ENCODE results near the gene PAM16. TPM values are rescaled to one million over a fixed set of nuclear protein-coding genes. Genes with fewer than 3 reads are reported as not detected.
A peak's percentile ranks its signal among the peaks of the same experiment; 100 is the strongest.

Gene PAM16
- total and polyA plus RNA-seq, 4 donors, result 14.0 to 70.5 (median 29.6) TPM

GRCh38 chr16:4309833-4310266, 41.3 kb downstream of the PAM16 start:
- no peak overlapping the region for H3K27ac ChIP-seq (ENCODE audit: low read depth in 1 of 2, low read length in 2 of 2)
- TF ChIP-seq CTCF (IDR thresholded peaks at IDR 0.05; ENCODE audit: low read depth, low read length, missing input control) (peak; percentile 57), RAD21 (IDR thresholded peaks at IDR 0.05) (peak; percentile 37 to 72), MAX (IDR thresholded peaks at IDR 0.05) (no peak)
- H3K27me3 ChIP-seq (ENCODE audit: control insufficient read depth in 4 of 4, insufficient read depth in 4 of 4, low read length in 3 of 4), result peaks cover 0 to 4% (median 0%) of the 10 kb centered on the region in 4 donors
- H3K9ac ChIP-seq (ENCODE audit: low read depth in 1 of 2, low read length in 2 of 2), result no peak overlapping the region
- WGBS, result 50% methylated on average over 11 of the region's 11 CpGs
- DNase-seq (ENCODE audit: low spot score), result no peak
- no peak overlapping the region for H3K4me3 ChIP-seq (ENCODE audit: low read depth in 1 of 3, low read length in 3 of 3)
- H3K36me3 ChIP-seq (ENCODE audit: control insufficient read depth in 4 of 4, insufficient read depth in 3 of 4, low read depth in 1 of 4, low read length in 3 of 4), result no peaks in the 10 kb centered on the region
- peaks cover 2 to 24% (median 11%) of the 10 kb centered on the region in 4 donors for H3K4me1 ChIP-seq (ENCODE audit: control insufficient read depth in 4 of 4, insufficient read depth in 4 of 4, low read length in 3 of 4)
- no peaks in the 10 kb centered on the region for H3K9me3 ChIP-seq (ENCODE audit: control insufficient read depth in 4 of 4, low read length in 3 of 4)

DNA sequence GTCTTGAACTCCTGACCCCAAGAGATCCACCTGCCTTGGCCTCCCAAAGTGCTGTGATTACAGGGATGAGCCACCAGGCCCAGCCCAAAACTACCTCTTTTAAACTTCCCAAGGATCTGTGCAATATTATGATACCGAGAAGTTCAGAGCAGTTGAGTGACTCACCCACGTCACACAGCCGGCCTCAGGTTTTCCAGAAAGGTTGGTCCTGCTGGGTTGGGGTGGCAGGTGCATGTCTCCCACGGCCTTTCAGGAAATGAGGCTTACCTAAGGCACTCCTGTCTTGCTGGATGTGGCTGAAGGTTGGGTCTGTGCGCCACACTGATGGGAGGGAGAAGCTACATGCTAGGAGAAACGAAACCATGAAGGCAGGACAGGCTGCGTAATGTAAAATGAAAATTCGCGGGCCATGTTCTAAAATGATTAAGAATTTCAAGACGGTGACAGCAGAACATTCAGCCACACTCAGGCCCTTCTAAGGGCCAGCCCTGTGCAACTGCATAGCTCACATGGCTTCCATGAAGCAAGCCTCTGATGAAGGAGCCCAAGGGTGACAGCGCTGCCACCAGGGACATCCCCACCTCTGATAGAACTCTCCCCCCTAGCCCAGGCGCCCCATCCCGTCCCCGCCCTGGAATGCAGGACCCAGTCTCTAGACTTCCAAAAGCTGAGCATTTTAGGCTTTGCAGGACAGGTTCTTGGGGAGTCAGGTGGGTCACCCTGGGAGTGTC, 41.9 kb downstream of the PAM16 start:
- TF ChIP-seq JUND (IDR thresholded peaks at IDR 0.05) (no peak), EGR1 (IDR thresholded peaks at IDR 0.05; ENCODE audit: low read depth in 2 of 2) (no peak), SP1 (IDR thresholded peaks at IDR 0.05) (no peak), HNF4G (IDR thresholded peaks at IDR 0.05) (no peak), CTCF (IDR thresholded peaks at IDR 0.05; ENCODE audit: low read depth, low read length, missing input control) (no peak), TAF1 (conservative IDR thresholded peaks at IDR 0.05) (no peak), GABPA (IDR thresholded peaks at IDR 0.05 in 1 of 2, conservative IDR thresholded peaks at IDR 0.05 in 1 of 2) (no peak), FOXA1 (IDR thresholded peaks at IDR 0.05) (no peak), REST (IDR thresholded peaks at IDR 0.05) (no peak), HNF4A (conservative IDR thresholded peaks at IDR 0.05) (no peak)
- Histone ChIP-seq H3K27me3 (ENCODE audit: control insufficient read depth in 4 of 4, insufficient read depth in 4 of 4, low read length in 3 of 4) (no peaks in the 10 kb centered on the region), H3K9me3 (ENCODE audit: control insufficient read depth in 4 of 4, low read length in 3 of 4) (no peaks in the 10 kb centered on the region), H3K36me3 (ENCODE audit: control insufficient read depth in 4 of 4, insufficient read depth in 3 of 4, low read depth in 1 of 4, low read length in 3 of 4) (no peaks in the 10 kb centered on the region), H3K27ac (ENCODE audit: low read depth in 1 of 2, low read length in 2 of 2) (no peak overlapping the region), H3K9ac (ENCODE audit: low read depth in 1 of 2, low read length in 2 of 2) (no peak overlapping the region), H3K4me3 (ENCODE audit: low read depth in 1 of 3, low read length in 3 of 3) (no peak overlapping the region), H3K4me1 (ENCODE audit: control insufficient read depth in 4 of 4, insufficient read depth in 4 of 4, low read length in 3 of 4) (peaks cover 2 to 19% (median 9%) of the 10 kb centered on the region in 4 donors)
- no peak for DNase-seq (ENCODE audit: low spot score)
- 93% methylated on average over 14 of the region's 14 CpGs for WGBS
